ENCODE data around the gene HES1. TPM values are rescaled to one million over a fixed set of nuclear protein-coding genes. Genes with fewer than 3 reads are reported as not detected.

HES1 gene
- total RNA-seq, 3 donors from 2014 or later = 60.9 to 116 (median 99.0) TPM

DNA sequence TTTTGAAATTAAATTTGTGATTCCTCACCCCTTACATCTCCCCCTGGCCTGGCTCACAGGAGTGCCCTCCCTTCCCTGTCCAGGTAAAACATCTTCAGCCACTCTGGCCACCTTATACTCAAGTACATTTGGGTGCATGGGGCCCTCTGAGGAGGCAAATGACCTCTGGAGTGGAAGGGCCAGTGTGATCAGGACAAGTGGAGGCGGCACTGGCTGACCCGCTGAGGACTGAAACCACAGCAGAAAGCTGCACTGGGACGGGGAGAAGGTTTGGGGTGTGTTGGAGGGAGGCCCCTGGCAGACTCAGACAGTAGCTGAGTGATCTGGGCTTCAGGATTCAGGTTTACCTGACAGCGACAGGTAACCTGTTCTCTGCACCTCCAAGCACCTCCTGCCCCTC is 24.2 kb downstream of the HES1 start:
- no peak for ATAC-seq
- intact Hi-C loops (cut with DNase I, micrococcal nuclease) = no loop called here
- Histone ChIP-seq H3K9me3 (no peaks in the 10 kb centered on the region), H3K36me3 (ENCODE audit: low read depth) (no peaks in the 10 kb centered on the region), H3K4me3 (no peak overlapping the region), H3K4me1 (ENCODE audit: low read depth) (peaks cover 13% of the 10 kb centered on the region)
- no peak for TF ChIP-seq CTCF (IDR thresholded peaks at IDR 0.05)
- no peak for DNase-seq

- no peak for TF ChIP-seq CTCF (IDR thresholded peaks at IDR 0.05)
- H3K9me3 ChIP-seq = no peaks in the 10 kb centered on the region
- ATAC-seq (peak; percentile 65), DNase-seq (no peak)
- no peaks in the 10 kb centered on the region for H3K36me3 ChIP-seq (ENCODE audit: low read depth)
- intact Hi-C loops (cut with DNase I, micrococcal nuclease) = no loop called here
- peaks cover 13% of the 10 kb centered on the region for H3K4me1 ChIP-seq (ENCODE audit: low read depth)
- H3K4me3 ChIP-seq = no peak overlapping the region
Observed at GRCh38 chr3:194161131-194162045, 25.4 kb downstream of the HES1 start.

- Histone ChIP-seq H3K4me1 (ENCODE audit: low read depth) (peaks cover 13% of the 10 kb centered on the region), H3K9me3 (no peaks in the 10 kb centered on the region), H3K36me3 (ENCODE audit: low read depth) (no peaks in the 10 kb centered on the region), H3K4me3 (no peak overlapping the region)
- no peak for DNase-seq
- TF ChIP-seq CTCF (IDR thresholded peaks at IDR 0.05) = no peak
- intact Hi-C loops (cut with DNase I, micrococcal nuclease) = no loop called here
- ATAC-seq = no peak
Observed at GRCh38 chr3:194162070-194162678, 26.2 kb downstream of the HES1 start.

DNA sequence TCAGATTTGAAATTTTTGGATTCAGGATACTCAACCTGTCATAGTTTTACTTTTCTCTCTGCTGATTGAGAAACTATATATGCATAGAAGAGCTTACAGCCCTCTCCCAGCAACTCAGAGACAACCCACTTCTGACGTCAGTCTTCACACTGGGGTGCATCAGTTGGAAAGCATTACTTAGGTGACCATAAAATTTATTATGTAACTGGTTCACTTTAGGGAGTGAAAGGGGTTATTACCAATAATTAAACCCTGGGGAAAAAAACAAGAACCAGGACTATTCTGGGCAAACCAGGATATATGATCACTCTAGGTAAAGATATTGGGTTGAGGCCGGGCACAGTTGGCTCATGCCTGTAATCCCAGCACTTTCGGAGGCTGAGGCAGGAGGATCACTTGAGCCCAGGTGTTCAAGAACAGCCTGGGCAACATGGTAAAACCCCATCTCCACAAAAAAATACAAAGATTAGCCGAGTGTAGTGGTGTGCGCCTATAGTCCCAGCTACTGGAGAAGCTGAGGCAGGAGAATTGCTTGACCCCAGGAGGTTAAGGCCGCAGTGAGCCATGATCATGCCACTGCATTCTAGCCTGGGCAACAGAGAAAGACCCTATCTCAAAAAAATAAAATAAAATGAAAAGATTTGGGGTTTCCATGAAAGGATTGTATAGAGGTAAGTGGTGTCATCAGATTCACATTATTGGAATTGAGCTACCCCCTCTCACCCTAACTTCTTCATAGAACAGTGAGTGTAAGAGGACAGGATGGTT is 27.1 kb downstream of the HES1 start:
- ATAC-seq (no peak), DNase-seq (no peak)
- no peaks in the 10 kb centered on the region for H3K9me3 ChIP-seq
- intact Hi-C loops (cut with DNase I, micrococcal nuclease) = no loop called here
- peaks cover 13% of the 10 kb centered on the region for H3K4me1 ChIP-seq (ENCODE audit: low read depth)
- no peak for TF ChIP-seq CTCF (IDR thresholded peaks at IDR 0.05)
- H3K36me3 ChIP-seq (ENCODE audit: low read depth) = no peaks in the 10 kb centered on the region
- no peak overlapping the region for H3K4me3 ChIP-seq

- peaks cover 13% of the 10 kb centered on the region for H3K4me1 ChIP-seq (ENCODE audit: low read depth)
- no peak for TF ChIP-seq CTCF (IDR thresholded peaks at IDR 0.05)
Observed at GRCh38 chr3:194163697-194164096, 27.7 kb downstream of the HES1 start.

More at GRCh38 chr3:194163697-194164096, 27.7 kb downstream of the HES1 start:
- H3K4me3 ChIP-seq = no peak overlapping the region
- intact Hi-C loops (cut with DNase I, micrococcal nuclease) = no loop called here
- no peaks in the 10 kb centered on the region for H3K9me3 ChIP-seq
- DNase-seq (no peak), ATAC-seq (peak; percentile 45)
- no peaks in the 10 kb centered on the region for H3K36me3 ChIP-seq (ENCODE audit: low read depth)

All from mucosa of descending colon (tissue), 3 donors.